Adrenal gland (tissue), 19 donors: ENCODE data around the gene PTPN3. TPM values are rescaled to one million over a fixed set of nuclear protein-coding genes. Genes with fewer than 3 reads are reported as not detected.
"Not testable (repeated sequence)": the region's sequence is repeated elsewhere in the genome, so short reads cannot be mapped to it uniquely, and the experiment has no call there.

Source experiments
- DNase-seq, 7 donors: peaks; one replicate each; pipeline ENCODE4 v3.0.0-alpha.2; 2019 to 2020
- H3K27ac ChIP-seq, 5 donors: fragments of 200-600 bp; sonication (generic) in 4 of 5; 1 replicate in 3 of 5; 2 replicates in 2 of 5; pipeline versions ENCODE4 v1.5.1 to v1.8.0; 2016 to 2020; ENCODE audit warnings: mild to moderate bottlenecking in 1 of 5
- H3K27me3 ChIP-seq: fragments of 200-600 bp; 2 replicates; pipeline ENCODE4 v1.8.0; 2021
- H3K36me3 ChIP-seq, 2 donors: fragments of 200-600 bp; replicated peaks in 1 of 2; 1 replicate in 1 of 2; 2 replicates in 1 of 2; pipeline versions ENCODE4 v1.5.1 to v1.8.0; 2018 to 2022
- H3K4me1 ChIP-seq, 2 donors: fragments of 200-600 bp; replicated peaks in 1 of 2; 1 replicate in 1 of 2; 2 replicates in 1 of 2; pipeline versions ENCODE4 v1.5.1 to v1.8.0; 2018 to 2021
- H3K4me3 ChIP-seq, 4 donors: fragments of 200-600 bp; sonication (generic) in 3 of 4; one replicate each; pipeline ENCODE4 v1.5.1; 2016 to 2018
- H3K9me3 ChIP-seq, 3 donors: fragments of 200-600 bp; sonication (generic) in 1 of 3; replicated peaks in 1 of 3; 1 replicate in 2 of 3; 2 replicates in 1 of 3; pipeline versions ENCODE4 v1.5.1 to v1.8.0; 2016 to 2021
- CTCF ChIP-seq, 6 experiments: fragments of 450-650 bp in 4 of 6; fragments of 200-600 bp in 2 of 6; sonication (generic) in 1 of 6; IDR thresholded peaks; 1 replicate in 5 of 6; 2 replicates in 1 of 6; pipeline versions ENCODE4 v1.5.1 to v1.8.0; 2016 to 2021; ENCODE audit warnings: antibody characterized with exemption in 6 of 6, mild to moderate bottlenecking in 2 of 6, moderate library complexity in 1 of 6
- POLR2A ChIP-seq, 2 donors: fragments of 450-650 bp; IDR thresholded peaks; one replicate each; pipeline ENCODE4 v1.6.1; 2017; ENCODE audit warnings: antibody characterized with exemption in 2 of 2, mild to moderate bottlenecking in 2 of 2, moderate library complexity in 1 of 2
- WGBS, 4 donors: extraction: QIAGEN DNeasy Blood & Tissue Kit in 2 of 4; methylation state at CpG; one replicate each; pipeline versions ENCODE4 v1.1.5 to v1.1.7; 2013 to 2017; 5-methylcytosine and 5-hydroxymethylcytosine counted together
- intact Hi-C, 2 donors: fragments of 100-400 bp; cut with DNase I; formaldehyde crosslinking; loops; one replicate each; pipeline versions ENCODE4 v1.14.1 to v1.15.0; 2022 to 2023
- long read RNA-seq, 10 donors: library from polyadenylated mRNA in 3 of 10; unstranded in 2 of 10; stranded (forward) in 1 of 10; transcript quantifications; one replicate each; pipeline ENCODE4 v2.0.0 and lab custom pipeline, GENCODE V29; 2021 to 2026
- polyA plus RNA-seq, 3 donors: library from polyadenylated mRNA; stranded (reverse); fragments of 200-250 nt in 2 of 3; fragments of 350-450 nt in 1 of 3; fragmentation: Illumina TruSeq in 1 of 3; extraction: RNeasy Lipid Tissue Mini Kit (QIAGEN cat#74804) in 1 of 3; gene quantifications; one replicate each; pipeline ENCODE4 v1.2.3, GENCODE V29; 2013 to 2014
- total RNA-seq, 9 donors: library from RNA; depleted of rRNA in 4 of 9; stranded (reverse); fragments of >200 nt in 4 of 9; fragments of 120-200 nt in 1 of 9; fragmentation: NEBNext Ultra II Directional in 1 of 9; extraction: Animal tissue kit (Norgen Biotek cat#: 25700) in 1 of 9; gene quantifications; one replicate each; pipeline versions ENCODE4 v1.1.0 to v1.2.4, GENCODE V29; 2013 to 2023
- donor health status: healthy with polysubstance abuse.
- donor health status: Bipolar disorder and iron deficiency.
- donor health status: DM: yes; HTN: yes; CAD: no.
- donor health status: DM: no; HTN: no; CAD: no.
- donor health status: DM: no; HTN: no; CAD: no.
- donor health status: DM: yes; HTN: yes; CAD: no.

Gene PTPN3
- total RNA-seq = 1 to 10 TPM; 1.6 to 5.5 (median 3.0) TPM
- 1 to 10 TPM; 1.6 to 6.1 (median 3.1) TPM for polyA plus RNA-seq
- long read RNA-seq, donor 1 = 0 reads
- long read RNA-seq, donor 2 = 0 reads
- long read RNA-seq, donor 3 = 0 reads
- long read RNA-seq, donor 4, partial matches to known transcripts = 0 of 1 reads
- long read RNA-seq, donor 4, other reads (novel, unspliced or antisense) = 1 of 1 reads
- long read RNA-seq, donor 5, partial matches to known transcripts = 1 of 4 reads
- long read RNA-seq, donor 5, other reads (novel, unspliced or antisense) = 3 of 4 reads
- long read RNA-seq, donor 6 = 0 reads
- long read RNA-seq, donor 7 = 0 reads
- long read RNA-seq, donor 8 = 0 reads
- long read RNA-seq, donor 9 = 0 reads
- long read RNA-seq, donor 10 = 0 reads

- WGBS, 4 donors = 12 to 56% (median 22%) methylated on average over 12 to 78 of the region's 78 CpGs
- Histone ChIP-seq H3K4me3 (peak within 1 kb of the TSS in 2 of 4 donors; percentile 7 to 59), H3K9me3 (no peaks in the 10 kb centered on the region), H3K4me1 (peaks cover 0 to 10% of the 10 kb centered on the region in 2 donors), H3K36me3 (no peaks in the 10 kb centered on the region), H3K27me3 (peaks cover 26% of the 10 kb centered on the region), H3K27ac (no peak within 1 kb of the TSS)
- TF ChIP-seq POLR2A (IDR thresholded peaks at IDR 0.05) = no peak
- TF ChIP-seq CTCF (IDR thresholded peaks at IDR 0.05) = no peak
- intact Hi-C loops = no loop called here
- peak in 1 of 7 donors; percentile 25 for DNase-seq
Measured at GRCh38 chr9:109498195-109499092, at the start of gene PTPN3. PTPN3 (minus strand) TSS chr9:109498307; CDS start chr9:109463434, 34,873 bp downstream.

- H3K36me3 ChIP-seq, H3K27me3 ChIP-seq, H3K27ac ChIP-seq, H3K4me1 ChIP-seq, H3K9me3 ChIP-seq, intact Hi-C loops, H3K4me3 ChIP-seq, DNase-seq: not testable (repeated sequence)
- WGBS, 4 donors = 73 to 93% (median 81%) methylated on average over 1 of the region's 1 CpG
Measured at GRCh38 chr9:109544954-109545353, 46.8 kb upstream of the PTPN3 start.

- H3K27me3 ChIP-seq = no peaks in the 10 kb centered on the region
- intact Hi-C loops = no loop called here
- DNase-seq = no peak
- 57 to 67% (median 61%) methylated on average over 4 of the region's 4 CpGs for WGBS, 4 donors
- no peaks in the 10 kb centered on the region for H3K9me3 ChIP-seq
- no peaks in the 10 kb centered on the region for H3K4me1 ChIP-seq
- H3K36me3 ChIP-seq = no peaks in the 10 kb centered on the region
- no peak overlapping the region for H3K27ac ChIP-seq
- TF ChIP-seq POLR2A (IDR thresholded peaks at IDR 0.05) (no peak), CTCF (IDR thresholded peaks at IDR 0.05) (no peak)
- H3K4me3 ChIP-seq = no peak overlapping the region
Measured at GRCh38 chr9:109542922-109543321, 44.8 kb upstream of the PTPN3 start.

GRCh38 chr9:109538346-109538745 is 40.2 kb upstream of the PTPN3 start:
- WGBS, 4 donors = 82 to 90% (median 84%) methylated on average over 5 of the region's 5 CpGs
- no peaks in the 10 kb centered on the region for H3K9me3 ChIP-seq
- H3K27ac ChIP-seq = no peak overlapping the region
- TF ChIP-seq CTCF (IDR thresholded peaks at IDR 0.05) = no peak
- H3K4me3 ChIP-seq = no peak overlapping the region
- H3K4me1 ChIP-seq = no peaks in the 10 kb centered on the region
- H3K27me3 ChIP-seq = no peaks in the 10 kb centered on the region
- H3K36me3 ChIP-seq = no peaks in the 10 kb centered on the region
- DNase-seq = no peak
- intact Hi-C loops = no loop called here
